Endothelial cell of hepatic sinusoid (primary cell): ENCODE data around the gene OR2T8.
"Not testable (repeated sequence)": the region's sequence is repeated elsewhere in the genome, so short reads cannot be mapped to it uniquely, and the experiment has no call there.

Source experiments
- in situ Hi-C: cut with HindIII; loops from 2 replicates; pipeline ENCODE4 v1.10.0; 2017; ENCODE audit warnings: low sequenced_read_pairs

OR2T8 gene

GRCh38 chr1:247919952-247920351 is at the start of gene OR2T8:
Gene OR2T8, plus strand, starts transcription at chr1:247920252. Its CDS starts 766 bp downstream, at chr1:247921018.
- in situ Hi-C loops: no loop called here

GRCh38 chr1:247883346-247883745 is 36.7 kb upstream of the OR2T8 start:
- in situ Hi-C loops: no loop called here

- in situ Hi-C loops: no loop called here
Measured at GRCh38 chr1:247884797-247885413, 35.1 kb upstream of the OR2T8 start.

GRCh38 chr1:247895163-247895637 is 24.9 kb upstream of the OR2T8 start, which contains the start of gene OR2W3:
Gene OR2W3, plus strand, starts transcription at chr1:247895587. Its CDS starts 0 bp downstream, at chr1:247895587.
- in situ Hi-C loops: no loop called here

- in situ Hi-C loops: no loop called here
Measured at GRCh38 chr1:247895976-247896375, 24.1 kb upstream of the OR2T8 start.

GRCh38 chr1:247904122-247904521 is 15.9 kb upstream of the OR2T8 start:
- in situ Hi-C loops: no loop called here

GRCh38 chr1:247905181-247905580 is 14.9 kb upstream of the OR2T8 start:
- in situ Hi-C loops: no loop called here

GRCh38 chr1:247905910-247906503 is 14.0 kb upstream of the OR2T8 start:
- in situ Hi-C loops: no loop called here

GRCh38 chr1:247906504-247907047 is 13.5 kb upstream of the OR2T8 start:
- in situ Hi-C loops: no loop called here

- in situ Hi-C loops: no loop called here
Measured at GRCh38 chr1:247908766-247909165, 11.3 kb upstream of the OR2T8 start.

- in situ Hi-C loops: no loop called here
Measured at GRCh38 chr1:247913786-247914185, 6.3 kb upstream of the OR2T8 start.

GRCh38 chr1:247914941-247915662 is 5.0 kb upstream of the OR2T8 start:
- in situ Hi-C loops: no loop called here

- in situ Hi-C loops: no loop called here
Measured at GRCh38 chr1:247923941-247924340, 3.9 kb downstream of the OR2T8 start.

GRCh38 chr1:247924868-247925267 is 4.8 kb downstream of the OR2T8 start, which contains the start of gene OR2AJ1:
Gene OR2AJ1, plus strand, starts transcription at chr1:247924889. Its CDS starts 8,880 bp downstream, at chr1:247933769.
- in situ Hi-C loops: no loop called here

- in situ Hi-C loops: no loop called here
Measured at GRCh38 chr1:247933989-247934388, 13.9 kb downstream of the OR2T8 start.

GRCh38 chr1:247935781-247936180 is 15.7 kb downstream of the OR2T8 start:
- in situ Hi-C loops: no loop called here

GRCh38 chr1:247936415-247936814 is 16.4 kb downstream of the OR2T8 start:
- in situ Hi-C loops: no loop called here

GRCh38 chr1:247936965-247937734 is 17.1 kb downstream of the OR2T8 start:
- in situ Hi-C loops: not testable (repeated sequence)

GRCh38 chr1:247942624-247943023 is 22.6 kb downstream of the OR2T8 start:
- in situ Hi-C loops: no loop called here

GRCh38 chr1:247948558-247948957 is 28.5 kb downstream of the OR2T8 start, which contains the start of gene OR2L8:
Gene OR2L8, plus strand, starts transcription at chr1:247948858. Its CDS starts 0 bp downstream, at chr1:247948858.
- in situ Hi-C loops: no loop called here

GRCh38 chr1:247953408-247953807 is 33.4 kb downstream of the OR2T8 start:
- in situ Hi-C loops: no loop called here
